AG09319 (cell line): ENCODE measurements around the gene MEAK7.

Experiments
- DNase-seq: peaks from one replicate; pipeline ENCODE4 v3.0.0-alpha.2; 2010; ENCODE audit warnings: low read depth; ENCODE audit errors: extremely low read depth
- TF ChIP-seq, protein P1 (sequence below): IDR thresholded peaks from 2 replicates; pipeline ENCODE4 v1.5.1; 2011; ENCODE audit warnings: low read depth, mild to moderate bottlenecking, inconsistent platforms, low read length, moderate library complexity

The MEAK7 gene

DNA sequence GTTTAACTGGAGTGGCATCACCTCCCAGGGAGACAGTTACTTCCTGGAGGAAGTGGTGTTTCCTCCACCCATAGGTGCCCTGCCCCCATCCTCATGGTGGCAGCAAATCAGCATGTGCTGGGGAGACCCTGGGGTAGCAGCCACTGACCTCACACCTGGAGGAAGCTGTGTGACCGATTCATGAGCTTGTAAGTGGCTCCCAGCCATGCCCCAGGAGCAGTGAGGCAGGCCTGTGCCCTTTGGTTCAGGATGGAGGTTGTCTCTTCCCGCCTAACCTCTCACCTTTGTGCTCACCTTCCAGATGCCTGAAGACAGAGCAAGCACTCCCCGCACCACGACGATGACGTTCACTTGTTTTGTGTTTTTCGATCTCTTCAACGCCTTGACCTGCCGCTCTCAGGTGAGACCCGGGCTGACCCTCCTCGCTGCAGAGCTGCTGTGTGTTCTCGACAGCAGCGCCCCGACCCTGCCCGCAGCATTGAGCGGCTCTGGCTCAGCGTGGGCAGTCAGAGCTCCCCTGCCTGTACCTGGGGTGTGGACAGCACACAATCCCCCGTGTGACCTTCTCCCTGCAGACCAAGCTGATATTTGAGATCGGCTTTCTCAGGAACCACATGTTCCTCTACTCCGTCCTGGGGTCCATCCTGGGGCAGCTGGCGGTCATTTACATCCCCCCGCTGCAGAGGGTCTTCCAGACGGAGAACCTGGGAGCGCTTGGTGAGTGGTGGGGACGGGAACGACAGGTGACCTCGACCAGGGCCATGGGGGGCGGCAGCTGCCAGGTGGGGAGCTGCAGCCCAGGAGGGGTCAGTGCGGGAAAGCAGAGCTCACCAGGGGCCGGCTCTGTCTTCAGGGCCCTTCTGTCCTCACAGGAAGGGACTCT is 42.8 kb downstream of the MEAK7 start:
- no peak for DNase-seq
- TF ChIP-seq, protein P1, sequence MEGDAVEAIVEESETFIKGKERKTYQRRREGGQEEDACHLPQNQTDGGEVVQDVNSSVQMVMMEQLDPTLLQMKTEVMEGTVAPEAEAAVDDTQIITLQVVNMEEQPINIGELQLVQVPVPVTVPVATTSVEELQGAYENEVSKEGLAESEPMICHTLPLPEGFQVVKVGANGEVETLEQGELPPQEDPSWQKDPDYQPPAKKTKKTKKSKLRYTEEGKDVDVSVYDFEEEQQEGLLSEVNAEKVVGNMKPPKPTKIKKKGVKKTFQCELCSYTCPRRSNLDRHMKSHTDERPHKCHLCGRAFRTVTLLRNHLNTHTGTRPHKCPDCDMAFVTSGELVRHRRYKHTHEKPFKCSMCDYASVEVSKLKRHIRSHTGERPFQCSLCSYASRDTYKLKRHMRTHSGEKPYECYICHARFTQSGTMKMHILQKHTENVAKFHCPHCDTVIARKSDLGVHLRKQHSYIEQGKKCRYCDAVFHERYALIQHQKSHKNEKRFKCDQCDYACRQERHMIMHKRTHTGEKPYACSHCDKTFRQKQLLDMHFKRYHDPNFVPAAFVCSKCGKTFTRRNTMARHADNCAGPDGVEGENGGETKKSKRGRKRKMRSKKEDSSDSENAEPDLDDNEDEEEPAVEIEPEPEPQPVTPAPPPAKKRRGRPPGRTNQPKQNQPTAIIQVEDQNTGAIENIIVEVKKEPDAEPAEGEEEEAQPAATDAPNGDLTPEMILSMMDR = no peak

DNA sequence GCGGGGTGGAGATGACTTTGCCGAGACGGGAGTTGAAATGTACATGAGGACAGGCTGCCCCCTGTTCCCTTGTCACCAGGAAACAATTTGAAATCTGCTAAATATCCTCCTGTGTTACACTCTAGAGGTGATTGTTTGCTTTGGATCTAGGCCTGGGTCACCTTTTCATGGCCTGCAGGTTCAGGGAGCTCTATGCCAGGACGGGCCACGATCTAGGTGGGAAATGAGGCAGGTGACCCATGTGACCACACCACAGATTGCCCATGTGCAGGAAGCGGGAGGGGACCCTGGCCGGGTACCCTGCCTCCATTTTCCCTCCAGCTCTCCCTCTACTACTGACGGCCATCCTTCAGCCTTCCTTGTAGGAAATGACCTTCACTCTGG is 43.4 kb downstream of the MEAK7 start:
- TF ChIP-seq, protein P1 = no peak
- DNase-seq = no peak

GRCh38 chr16:84460406-84461028 is 43.9 kb downstream of the MEAK7 start:
- TF ChIP-seq, protein P1 = no peak
- DNase-seq = no peak

DNA sequence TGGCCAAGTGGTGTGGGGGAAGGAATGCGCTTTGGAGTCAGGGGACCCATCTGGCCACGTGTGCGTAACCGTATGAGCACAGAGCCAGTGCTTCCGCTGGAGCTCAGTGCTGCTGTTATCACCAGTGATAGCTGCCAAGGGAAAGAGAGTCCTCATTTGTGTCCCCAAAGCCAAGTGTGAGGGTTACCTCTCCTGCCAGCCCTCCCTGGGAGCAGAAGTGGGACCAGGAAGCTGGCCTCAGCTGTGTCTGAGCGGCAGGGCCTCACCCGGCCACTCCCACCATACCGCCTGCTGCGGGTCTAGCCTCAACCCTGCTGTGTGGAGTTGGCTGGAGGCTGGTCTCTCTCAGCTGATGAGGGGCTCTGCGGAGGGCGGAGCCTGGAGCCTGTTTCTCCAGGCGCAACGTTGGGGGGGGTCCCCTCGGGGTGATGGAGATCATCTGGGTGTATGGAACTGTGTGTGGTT is 44.5 kb downstream of the MEAK7 start:
- no peak for DNase-seq
- TF ChIP-seq, protein P1 = no peak

- no peak for DNase-seq
- TF ChIP-seq, protein P1 = no peak
These were observed 44.9 kb downstream of the MEAK7 start for GRCh38 chr16:84459533-84459894.

GRCh38 chr16:84458606-84459532 is 45.6 kb downstream of the MEAK7 start:
- no peak for DNase-seq
- TF ChIP-seq, protein P1 = no peak

GRCh38 chr16:84455031-84455430 is 49.4 kb downstream of the MEAK7 start:
- TF ChIP-seq, protein P1 = no peak
- DNase-seq = no peak
